Endothelial cell of umbilical vein (primary cell): ENCODE data around the gene CSK.

Experiments used
- CTCF ChIP-seq, 2 donors: IDR thresholded peaks; 1 replicate in 1 of 2; 2 replicates in 1 of 2; pipeline ENCODE4 v1.5.1; 2011; ENCODE audit warnings: low read length in 2 of 2, mild to moderate bottlenecking in 2 of 2, moderate library complexity in 2 of 2, control low read depth in 1 of 2, inconsistent platforms in 1 of 2, low read depth in 1 of 2; ENCODE audit not compliant: insufficient read depth in 1 of 2; ENCODE audit errors: extremely low read depth in 1 of 2
- EZH2 ChIP-seq: IDR thresholded peaks from 2 replicates; pipeline ENCODE4 v1.6.1; 2012; ENCODE audit warnings: borderline replicate concordance, low read depth, mild to moderate bottlenecking, moderate library complexity, low read length, inconsistent platforms; ENCODE audit not compliant: severe bottlenecking
- POLR2A ChIP-seq: IDR thresholded peaks from 2 replicates; pipeline ENCODE4 v1.6.1; 2012; ENCODE audit warnings: low read depth, mild to moderate bottlenecking, control low read depth, low read length
- POLR2AphosphoS5 ChIP-seq: IDR thresholded peaks from 2 replicates; pipeline ENCODE4 v1.6.1; 2012; ENCODE audit warnings: low read depth, mild to moderate bottlenecking, control low read depth, low read length, moderate library complexity; ENCODE audit not compliant: insufficient read depth
- TF ChIP-seq, protein P1 (sequence below): IDR thresholded peaks from 2 replicates; pipeline ENCODE4 v1.6.1; 2011; ENCODE audit not compliant: insufficient read depth, insufficient read length

GRCh38 chr15:74799255-74799855 is 17.5 kb downstream of the CSK start:
- TF ChIP-seq CTCF (IDR thresholded peaks at IDR 0.05; ENCODE audit: extremely low read depth in 1 of 2, insufficient read depth in 1 of 2, low read depth in 1 of 2, low read length in 2 of 2) (no peak), EZH2 (no peak), POLR2AphosphoS5 (no peak), POLR2A (no peak)
- TF ChIP-seq, protein P1, sequence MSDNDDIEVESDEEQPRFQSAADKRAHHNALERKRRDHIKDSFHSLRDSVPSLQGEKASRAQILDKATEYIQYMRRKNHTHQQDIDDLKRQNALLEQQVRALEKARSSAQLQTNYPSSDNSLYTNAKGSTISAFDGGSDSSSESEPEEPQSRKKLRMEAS, result no peak
